Keratinocyte (primary cell): ENCODE results near the gene FSTL1. TPM values are rescaled to one million over a fixed set of nuclear protein-coding genes. Genes with fewer than 3 reads are reported as not detected.

ENCODE experiments used
- DNase-seq: peaks from one replicate; pipeline ENCODE4 v3.0.0-alpha.2; 2011; ENCODE audit warnings: low read depth, missing footprints, low spot score
- FAIRE-seq: peaks from 2 replicates; lab custom pipeline; 2011; peaks lifted over from hg19 to GRCh38; lab: Jason Lieb, UNC
- H2AFZ ChIP-seq: 2 replicates; pipeline ENCODE4 v1.6.0; 2012; ENCODE audit warnings: low read length, control low read depth, inconsistent platforms; ENCODE audit not compliant: control insufficient read depth
- H3K27ac ChIP-seq: 2 replicates; pipeline ENCODE4 v1.5.1; 2011; ENCODE audit warnings: low read length; ENCODE audit not compliant: control insufficient read depth, insufficient read depth
- H3K27me3 ChIP-seq: 3 replicates; pipeline ENCODE4 v1.6.0; 2011; ENCODE audit warnings: low read length; ENCODE audit not compliant: control insufficient read depth, insufficient read depth; ENCODE audit errors: extremely low read depth
- H3K36me3 ChIP-seq, 2 experiments: 2 replicates in 1 of 2; 3 replicates in 1 of 2; pipeline ENCODE4 v1.5.1; 2011; ENCODE audit warnings: low read length in 2 of 2, mild to moderate bottlenecking in 1 of 2; ENCODE audit not compliant: control insufficient read depth in 2 of 2, insufficient read depth in 2 of 2; ENCODE audit errors: extremely low read depth in 1 of 2
- H3K4me1 ChIP-seq: 3 replicates; pipeline ENCODE4 v1.5.1; 2011; ENCODE audit warnings: low read length; ENCODE audit not compliant: control insufficient read depth, insufficient read depth; ENCODE audit errors: extremely low read depth
- H3K4me2 ChIP-seq: 3 replicates; pipeline ENCODE4 v1.6.0; 2011; ENCODE audit warnings: low read depth, low read length; ENCODE audit not compliant: control insufficient read depth, insufficient read depth; ENCODE audit errors: extremely low read depth
- H3K4me3 ChIP-seq, 3 experiments: fragments of 200-600 bp in 1 of 3; sonication (generic) in 1 of 3; 2 replicates in 2 of 3; 3 replicates in 1 of 3; pipeline ENCODE4 v1.5.1; 2011 to 2016; ENCODE audit warnings: low read length in 3 of 3, mild to moderate bottlenecking in 3 of 3, control low read depth in 2 of 3, inconsistent platforms in 1 of 3, low read depth in 1 of 3, mixed read lengths in 1 of 3, mixed run types in 1 of 3, moderate library complexity in 1 of 3; ENCODE audit not compliant: control insufficient read depth in 2 of 3, insufficient read depth in 2 of 3; ENCODE audit errors: extremely low read depth in 1 of 3
- H3K79me2 ChIP-seq: 2 replicates; pipeline ENCODE4 v1.6.0; 2012; ENCODE audit warnings: low read length; ENCODE audit not compliant: control insufficient read depth, insufficient read depth
- H3K9ac ChIP-seq: 3 replicates; pipeline ENCODE4 v1.6.0; 2011; ENCODE audit warnings: low read length; ENCODE audit not compliant: control insufficient read depth, insufficient read depth; ENCODE audit errors: extremely low read depth
- H3K9me1 ChIP-seq: 3 replicates; pipeline ENCODE4 v1.6.0; 2011; ENCODE audit warnings: low read length; ENCODE audit not compliant: control insufficient read depth, insufficient read depth; ENCODE audit errors: extremely low read depth
- H3K9me3 ChIP-seq: 2 replicates; pipeline ENCODE4 v1.5.1; 2012; ENCODE audit warnings: low read depth, low read length; ENCODE audit not compliant: control insufficient read depth
- H4K20me1 ChIP-seq: 3 replicates; pipeline ENCODE4 v1.6.0; 2011; ENCODE audit warnings: low read length; ENCODE audit not compliant: control insufficient read depth, insufficient read depth; ENCODE audit errors: extremely low read depth
- CTCF ChIP-seq, 3 experiments: IDR thresholded peaks in 1 of 3; conservative IDR thresholded peaks in 1 of 3; optimal IDR thresholded peaks in 1 of 3; 2 replicates in 2 of 3; 3 replicates in 1 of 3; pipeline versions ENCODE3 to v1.5.1; 2011; ENCODE audit warnings: low read length in 3 of 3, mild to moderate bottlenecking in 3 of 3, moderate library complexity in 2 of 3, control low read depth in 1 of 3, inconsistent platforms in 1 of 3; ENCODE audit not compliant: insufficient read depth in 2 of 3; ENCODE audit errors: extremely low read depth in 1 of 3
- EZH2 ChIP-seq: IDR thresholded peaks from one replicate; pipeline ENCODE4 v1.6.1; 2012; ENCODE audit warnings: inconsistent platforms, mild to moderate bottlenecking, low read length, moderate library complexity
- dilution Hi-C: fragments of 300-500 bp; cut with MboI; formaldehyde crosslinking; loops from one replicate; pipeline ENCODE4 v1.7.0; 2020; ENCODE audit warnings: low sequenced_read_pairs; ENCODE audit not compliant: extremely low pct_ligation_motif_present
- polyA plus RNA-seq, 5 experiments: library from polyadenylated mRNA; depleted of rRNA in 3 of 5; stranded (reverse) in 3 of 5; stranded (forward) in 1 of 5; unstranded in 1 of 5; fragments of >200 nt; gene quantifications; 1 replicate in 1 of 5; 2 replicates in 3 of 5; 3 replicates in 1 of 5; pipeline versions ENCODE4 v1.2.1 to v1.2.3, GENCODE V29; 2011 to 2012; ENCODE audit warnings: missing spikeins in 2 of 5, low read depth in 1 of 5, low replicate concordance in 1 of 5

The FSTL1 gene
- polyA plus RNA-seq, 1 donor (not counting 4 experiments of a cell fraction or from before 2014, with no cell fraction given), result 59.0 TPM

- dilution Hi-C loops, result no loop called here
- Histone ChIP-seq H4K20me1 (no peaks in the 10 kb centered on the region), H3K36me3 (peaks cover 2 to 4% of the 10 kb centered on the region in 2 experiments), H3K27ac (no peak overlapping the region), H3K4me1 (peaks cover 15% of the 10 kb centered on the region), H3K4me2 (no peak overlapping the region), H3K9me3 (no peaks in the 10 kb centered on the region), H3K9me1 (no peaks in the 10 kb centered on the region), H3K79me2 (peaks cover 3% of the 10 kb centered on the region), H3K27me3 (no peaks in the 10 kb centered on the region), H3K4me3 (no peak overlapping the region), H2AFZ (no peak overlapping the region), H3K9ac (no peak overlapping the region)
- FAIRE-seq (no peak), DNase-seq (no peak)
- TF ChIP-seq CTCF (optimal IDR thresholded peaks at IDR 0.05 in 1 of 3, IDR thresholded peaks at IDR 0.05 in 1 of 3, conservative IDR thresholded peaks at IDR 0.05 in 1 of 3; ENCODE audit: extremely low read depth in 1 of 3, insufficient read depth in 2 of 3, low read length in 3 of 3), result no peak
- TF ChIP-seq EZH2, result no peak
Measured at GRCh38 chr3:120433662-120434331, 17.0 kb downstream of the FSTL1 start.

GRCh38 chr3:120432150-120432860 lies 18.5 kb downstream of the FSTL1 start:
- Histone ChIP-seq H3K4me3 (no peak overlapping the region), H3K9ac (no peak overlapping the region), H3K9me1 (no peaks in the 10 kb centered on the region), H3K36me3 (no peaks in the 10 kb centered on the region), H3K9me3 (no peaks in the 10 kb centered on the region), H4K20me1 (no peaks in the 10 kb centered on the region), H3K4me1 (peaks cover 15% of the 10 kb centered on the region), H2AFZ (no peak overlapping the region), H3K27me3 (no peaks in the 10 kb centered on the region), H3K27ac (no peak overlapping the region), H3K4me2 (no peak overlapping the region), H3K79me2 (peaks cover 3% of the 10 kb centered on the region)
- FAIRE-seq, result no peak
- dilution Hi-C loops, result no loop called here
- no peak for TF ChIP-seq EZH2
- no peak for TF ChIP-seq CTCF (optimal IDR thresholded peaks at IDR 0.05 in 1 of 3, IDR thresholded peaks at IDR 0.05 in 1 of 3, conservative IDR thresholded peaks at IDR 0.05 in 1 of 3; ENCODE audit: extremely low read depth in 1 of 3, insufficient read depth in 2 of 3, low read length in 3 of 3)
- no peak for DNase-seq
